Natural killer cell (primary cell): Measurements from ENCODE around the gene ZBTB32. TPM values are rescaled to one million over a fixed set of nuclear protein-coding genes. Genes with fewer than 3 reads are reported as not detected.
"Not testable (repeated sequence)": the region's sequence is repeated elsewhere in the genome, so short reads cannot be mapped to it uniquely, and the experiment has no call there.

ENCODE experiments used
- ATAC-seq, 3 donors: fragments of 150-1000 bp in 2 of 3; fragments of 200-7000 bp in 1 of 3; cut with Tn5 transposase; 1 replicate in 1 of 3; 2 replicates in 2 of 3; pipeline ENCODE4 v1.10.0; 2021; ENCODE audit warnings: mild to moderate bottlenecking in 2 of 3, moderate library complexity in 2 of 3
- DNase-seq, 2 donors: peaks; one replicate each; pipeline versions ENCODE4 v3.0.0 to v3.0.0-alpha.2; 2013 to 2021; ENCODE audit warnings: mixed read lengths in 1 of 2
- H3K27ac ChIP-seq: one replicate; pipeline ENCODE4 v1.5.1; 2013; ENCODE audit warnings: mild to moderate bottlenecking, low read length
- H3K27me3 ChIP-seq: one replicate; pipeline ENCODE4 v1.6.1; 2013; ENCODE audit warnings: low read length; ENCODE audit not compliant: control insufficient read depth, insufficient read depth
- H3K36me3 ChIP-seq: one replicate; pipeline ENCODE4 v1.6.1; 2013; ENCODE audit warnings: low read length; ENCODE audit not compliant: control insufficient read depth, insufficient read depth
- H3K4me1 ChIP-seq: one replicate; pipeline ENCODE4 v1.6.1; 2013; ENCODE audit warnings: low read length; ENCODE audit not compliant: control insufficient read depth, insufficient read depth
- H3K4me3 ChIP-seq: one replicate; pipeline ENCODE4 v1.5.1; 2013; ENCODE audit warnings: low read length
- H3K9me3 ChIP-seq: one replicate; pipeline ENCODE4 v1.6.1; 2013; ENCODE audit warnings: low read length; ENCODE audit not compliant: control insufficient read depth, insufficient read depth
- H3K27ac Mint-ChIP-seq, 2 donors: one replicate each; pipeline ENCODE4 v1.8.0; 2022; ENCODE audit warnings: mild to moderate bottlenecking in 2 of 2, mixed read lengths in 2 of 2, moderate library complexity in 1 of 2
- H3K27me3 Mint-ChIP-seq, 2 donors: one replicate each; pipeline ENCODE4 v1.8.0; 2022; ENCODE audit warnings: low read depth in 2 of 2, mixed read lengths in 2 of 2
- H3K36me3 Mint-ChIP-seq: one replicate; pipeline ENCODE4 v1.8.0; 2022; ENCODE audit warnings: mixed read lengths
- H3K4me1 Mint-ChIP-seq, 2 donors: one replicate each; pipeline ENCODE4 v1.8.0; 2022; ENCODE audit warnings: mixed read lengths in 2 of 2
- H3K4me3 Mint-ChIP-seq: one replicate; pipeline ENCODE4 v1.8.0; 2022; ENCODE audit warnings: mild to moderate bottlenecking, moderate library complexity, mixed read lengths
- H3K9me3 Mint-ChIP-seq, 2 donors: one replicate each; pipeline ENCODE4 v1.8.0; 2022; ENCODE audit warnings: mixed read lengths in 2 of 2
- CTCF ChIP-seq: fragments of 200-600 bp; IDR thresholded peaks from one replicate; pipeline ENCODE4 v1.8.0; 2022; ENCODE audit warnings: antibody characterized with exemption
- WGBS: methylation state at CpG from one replicate; pipeline ENCODE4 v1.1.7; 2013; ENCODE audit warnings: missing lambda C conversion rate; ENCODE audit not compliant: insufficient coverage; 5-methylcytosine and 5-hydroxymethylcytosine counted together
- intact Hi-C: fragments of 100-400 bp; cut with micrococcal nuclease; formaldehyde crosslinking; loops from one replicate; pipeline ENCODE4 v1.14.2; 2022
- total RNA-seq, 4 donors: library from RNA; stranded (reverse); fragments of 120-200 nt in 1 of 4; gene quantifications; one replicate each; pipeline versions ENCODE4 v1.2.3 to v1.2.4, GENCODE V29; 2013 to 2022

ZBTB32 gene
- total RNA-seq, 3 donors from 2014 or later (not counting 1 experiment from before 2014, with no cell fraction given), result 0.27 to 1.8 (median 0.35) TPM

- H3K36me3 ChIP-seq, result peaks cover 64% of the 10 kb centered on the region
- no peaks in the 10 kb centered on the region for H3K27me3 ChIP-seq
- intact Hi-C loops, result no loop called here
- Mint-ChIP-seq H3K9me3 (no peaks in the 10 kb centered on the region), H3K36me3 (no peaks in the 10 kb centered on the region), H3K4me3 (no peak overlapping the region), H3K27me3 (no peaks in the 10 kb centered on the region), H3K4me1 (peaks cover 6 to 43% of the 10 kb centered on the region in 2 donors), H3K27ac (no peak overlapping the region)
- WGBS, result 96% methylated on average over 15 of the region's 16 CpGs
- no peak for TF ChIP-seq CTCF
- no peak overlapping the region for H3K4me3 ChIP-seq
- DNase-seq, result no peak
- no peak overlapping the region for H3K27ac ChIP-seq
- no peaks in the 10 kb centered on the region for H3K9me3 ChIP-seq
- peaks cover 12% of the 10 kb centered on the region for H3K4me1 ChIP-seq
- ATAC-seq, result no peak
Measured at GRCh38 chr19:35722897-35723296, 18.5 kb downstream of the ZBTB32 start.

GRCh38 chr19:35723671-35724070 lies 19.3 kb downstream of the ZBTB32 start:
- Mint-ChIP-seq H3K36me3 (no peaks in the 10 kb centered on the region), H3K4me1 (peaks cover 6 to 40% of the 10 kb centered on the region in 2 donors)

GRCh38 chr19:35724132-35724531 lies 19.8 kb downstream of the ZBTB32 start:
- H3K27me3 ChIP-seq, H3K27me3 Mint-ChIP-seq, H3K27ac ChIP-seq, H3K4me3 ChIP-seq, H3K9me3 Mint-ChIP-seq, H3K4me1 ChIP-seq, DNase-seq, H3K4me3 Mint-ChIP-seq, H3K36me3 Mint-ChIP-seq, H3K27ac Mint-ChIP-seq, ATAC-seq, H3K9me3 ChIP-seq, intact Hi-C loops: not testable (repeated sequence)
- WGBS, result 98% methylated on average over 7 of the region's 7 CpGs
- H3K4me1 Mint-ChIP-seq, result peaks cover 6 to 35% of the 10 kb centered on the region in 2 donors
- peaks cover 76% of the 10 kb centered on the region for H3K36me3 ChIP-seq

More at GRCh38 chr19:35723671-35724070, 19.3 kb downstream of the ZBTB32 start:
- no peak overlapping the region for H3K4me3 Mint-ChIP-seq
- no peak overlapping the region for H3K27ac Mint-ChIP-seq
- no peak for ATAC-seq
- 99% methylated on average over 24 of the region's 24 CpGs for WGBS
- no peaks in the 10 kb centered on the region for H3K9me3 Mint-ChIP-seq
- no peaks in the 10 kb centered on the region for H3K27me3 ChIP-seq
- TF ChIP-seq CTCF, result no peak
- no peak for DNase-seq
- H3K9me3 ChIP-seq, result no peaks in the 10 kb centered on the region
- intact Hi-C loops, result no loop called here
- H3K4me3 ChIP-seq, result no peak overlapping the region
- peaks cover 72% of the 10 kb centered on the region for H3K36me3 ChIP-seq
- no peak overlapping the region for H3K27ac ChIP-seq
- peaks cover 9% of the 10 kb centered on the region for H3K4me1 ChIP-seq
- H3K27me3 Mint-ChIP-seq, result no peaks in the 10 kb centered on the region

GRCh38 chr19:35724560-35724959 lies 20.2 kb downstream of the ZBTB32 start:
- peaks cover 80% of the 10 kb centered on the region for H3K36me3 ChIP-seq
- Mint-ChIP-seq H3K27ac (no peak overlapping the region), H3K36me3 (no peaks in the 10 kb centered on the region), H3K27me3 (no peaks in the 10 kb centered on the region), H3K4me1 (peaks cover 6 to 31% of the 10 kb centered on the region in 2 donors), H3K4me3 (no peak overlapping the region), H3K9me3 (no peaks in the 10 kb centered on the region)
- H3K4me1 ChIP-seq, result peaks cover under 1% of the 10 kb centered on the region
- ATAC-seq, result no peak
- no peak overlapping the region for H3K4me3 ChIP-seq
- DNase-seq, result no peak
- WGBS, result 97% methylated on average over 10 of the region's 12 CpGs
- no peaks in the 10 kb centered on the region for H3K27me3 ChIP-seq
- no peak for TF ChIP-seq CTCF
- no peaks in the 10 kb centered on the region for H3K9me3 ChIP-seq
- H3K27ac ChIP-seq, result no peak overlapping the region
- intact Hi-C loops, result no loop called here
